H9 (cell line): ENCODE data around the gene RASA2. TPM values are rescaled to one million over a fixed set of nuclear protein-coding genes. Genes with fewer than 3 reads are reported as not detected.

Experiments
- DNase-seq: peaks from one replicate; pipeline ENCODE4 v3.0.0-alpha.2; 2017
- H2AFZ ChIP-seq: one replicate; pipeline ENCODE4 v1.6.1; 2013; ENCODE audit warnings: mild to moderate bottlenecking, low read length, control low read depth, moderate library complexity
- H2AK5ac ChIP-seq: 2 replicates; pipeline ENCODE4 v1.6.1; 2013; ENCODE audit warnings: low read length, control low read depth, mixed read lengths; ENCODE audit not compliant: insufficient read length
- H2BK120ac ChIP-seq: one replicate; pipeline ENCODE4 v1.6.1; 2013; ENCODE audit warnings: low read depth, mild to moderate bottlenecking, low read length, control low read depth, inconsistent platforms; ENCODE audit not compliant: poor library complexity, severe bottlenecking
- H2BK12ac ChIP-seq: 2 replicates; pipeline ENCODE4 v1.6.1; 2013; ENCODE audit warnings: low read length, control low read depth, mixed read lengths, low read depth; ENCODE audit not compliant: insufficient read length
- H2BK15ac ChIP-seq: 2 replicates; pipeline ENCODE4 v1.6.1; 2013; ENCODE audit warnings: low read depth, low read length, control low read depth
- H2BK20ac ChIP-seq: one replicate; pipeline ENCODE4 v1.6.1; 2013; ENCODE audit warnings: low read depth, mild to moderate bottlenecking, low read length, control low read depth, inconsistent platforms; ENCODE audit not compliant: poor library complexity, severe bottlenecking
- H2BK5ac ChIP-seq: 2 replicates; pipeline ENCODE4 v1.6.1; 2013; ENCODE audit warnings: low read length, control low read depth, mixed read lengths; ENCODE audit not compliant: insufficient read length
- H3K14ac ChIP-seq: 2 replicates; pipeline ENCODE4 v1.6.1; 2013; ENCODE audit warnings: low read length, control low read depth; ENCODE audit not compliant: insufficient read depth
- H3K18ac ChIP-seq: 2 replicates; pipeline ENCODE4 v1.6.1; 2013; ENCODE audit warnings: low read depth, mild to moderate bottlenecking, mixed read lengths, low read length, control low read depth; ENCODE audit not compliant: insufficient read length
- H3K23ac ChIP-seq: 2 replicates; pipeline ENCODE4 v1.6.1; 2013; ENCODE audit warnings: low read length, control low read depth, mixed read lengths, low read depth; ENCODE audit not compliant: insufficient read length
- H3K23me2 ChIP-seq: 2 replicates; pipeline ENCODE4 v1.6.1; 2013; ENCODE audit warnings: low read depth, mild to moderate bottlenecking, mixed read lengths, low read length, control low read depth; ENCODE audit not compliant: insufficient read length, poor library complexity, severe bottlenecking
- H3K27ac ChIP-seq: 2 replicates; pipeline ENCODE4 v1.5.1; 2013; ENCODE audit warnings: low read length, control low read depth, mixed read lengths, low read depth; ENCODE audit not compliant: insufficient read length
- H3K27me3 ChIP-seq: 2 replicates; pipeline ENCODE4 v1.6.1; 2013; ENCODE audit warnings: low read length, control low read depth, inconsistent platforms; ENCODE audit not compliant: insufficient read depth
- H3K4ac ChIP-seq: 2 replicates; pipeline ENCODE4 v1.6.1; 2013; ENCODE audit warnings: low read depth, mild to moderate bottlenecking, control low read depth, inconsistent platforms, low read length, moderate library complexity
- H3K4me1 ChIP-seq: 2 replicates; pipeline ENCODE4 v1.6.1; 2013; ENCODE audit warnings: low read length, control low read depth, inconsistent platforms; ENCODE audit not compliant: insufficient read depth
- H3K4me2 ChIP-seq: 2 replicates; pipeline ENCODE4 v1.6.1; 2013; ENCODE audit warnings: low read length, control low read depth, mixed read lengths; ENCODE audit not compliant: insufficient read length, insufficient read depth
- H3K56ac ChIP-seq: 2 replicates; pipeline ENCODE4 v1.6.1; 2013; ENCODE audit warnings: low read depth, mild to moderate bottlenecking, mixed read lengths, low read length, control low read depth; ENCODE audit not compliant: insufficient read length
- H3K79me1 ChIP-seq: 2 replicates; pipeline ENCODE4 v1.6.1; 2013; ENCODE audit warnings: low read depth, mild to moderate bottlenecking, moderate library complexity, low read length, control low read depth, inconsistent platforms; ENCODE audit not compliant: insufficient read depth, poor library complexity, severe bottlenecking
- H3K79me2 ChIP-seq: 2 replicates; pipeline ENCODE4 v1.6.1; 2013; ENCODE audit warnings: low read length, control low read depth, inconsistent platforms; ENCODE audit not compliant: insufficient read depth
- H3K9ac ChIP-seq: 2 replicates; pipeline ENCODE4 v1.6.1; 2013; ENCODE audit warnings: low read length, control low read depth, mixed read lengths; ENCODE audit not compliant: insufficient read length; ENCODE audit errors: extremely low read depth
- H3K9me3 ChIP-seq: one replicate; pipeline ENCODE4 v1.6.1; 2013; ENCODE audit warnings: low read depth, low read length, inconsistent platforms; ENCODE audit not compliant: control insufficient read depth
- H3T11ph ChIP-seq: one replicate; pipeline ENCODE4 v1.6.1; 2013; ENCODE audit warnings: mild to moderate bottlenecking, low read length, control low read depth, inconsistent platforms
- H4K20me1 ChIP-seq: one replicate; pipeline ENCODE4 v1.6.1; 2013; ENCODE audit not compliant: control insufficient read depth, insufficient read length, insufficient read depth
- H4K5ac ChIP-seq: 2 replicates; pipeline ENCODE4 v1.6.1; 2013; ENCODE audit warnings: low read depth, mild to moderate bottlenecking, mixed read lengths, low read length, control low read depth; ENCODE audit not compliant: insufficient read length
- H4K8ac ChIP-seq: replicated peaks from 2 replicates; pipeline ENCODE4 v1.6.1; 2013; ENCODE audit warnings: low read length, control low read depth, mixed read lengths, low read depth; ENCODE audit not compliant: insufficient read length
- H4K91ac ChIP-seq: 2 replicates; pipeline ENCODE4 v1.6.1; 2013; ENCODE audit warnings: low read depth, mild to moderate bottlenecking, moderate library complexity, mixed read lengths, low read length, control low read depth; ENCODE audit not compliant: insufficient read length
- H3K27ac Mint-ChIP-seq, 3 experiments: 2 replicates in 2 of 3; 3 replicates in 1 of 3; pipeline ENCODE4 v1.8.0; 2020 to 2021; ENCODE audit warnings: mixed read lengths in 3 of 3, mild to moderate bottlenecking in 1 of 3, moderate library complexity in 1 of 3
- H3K27me3 Mint-ChIP-seq: 2 replicates; pipeline ENCODE4 v1.8.0; 2021; ENCODE audit warnings: low read depth, mild to moderate bottlenecking, moderate library complexity, mixed read lengths
- H3K36me3 Mint-ChIP-seq, 3 experiments: 2 replicates in 2 of 3; 3 replicates in 1 of 3; pipeline ENCODE4 v1.8.0; 2020 to 2021; ENCODE audit warnings: low read depth in 3 of 3, mixed read lengths in 3 of 3; ENCODE audit not compliant: insufficient read depth in 1 of 3
- H3K4me1 Mint-ChIP-seq, 2 experiments: 2 replicates each; pipeline ENCODE4 v1.8.0; 2020; ENCODE audit warnings: mixed read lengths in 2 of 2
- H3K4me3 Mint-ChIP-seq, 2 experiments: 2 replicates in 1 of 2; 3 replicates in 1 of 2; pipeline ENCODE4 v1.8.0; 2020 to 2021; ENCODE audit warnings: mild to moderate bottlenecking in 2 of 2, mixed read lengths in 2 of 2, moderate library complexity in 1 of 2
- H3K9me3 Mint-ChIP-seq, 2 experiments: 2 replicates in 1 of 2; 3 replicates in 1 of 2; pipeline ENCODE4 v1.8.0; 2020; ENCODE audit warnings: mild to moderate bottlenecking in 2 of 2, mixed read lengths in 2 of 2, moderate library complexity in 1 of 2
- CTCF ChIP-seq: fragments of 200-600 bp; sonication (generic); conservative IDR thresholded peaks from 3 replicates; pipeline ENCODE4 v1.8.0; 2021; ENCODE audit warnings: antibody characterized with exemption, mild to moderate bottlenecking
- WGBS: extraction: QIAGEN DNeasy Blood & Tissue Kit; methylation state at CpG from one replicate; pipeline ENCODE4 v1.1.7; 2013; ENCODE audit warnings: missing lambda C conversion rate, low lambda C conversion rate, mixed read lengths; ENCODE audit not compliant: insufficient read length; ENCODE audit errors: extremely low coverage; 5-methylcytosine and 5-hydroxymethylcytosine counted together
- total RNA-seq: library from RNA; stranded (reverse); gene quantifications from 2 replicates; pipeline ENCODE4 v1.2.1, GENCODE V29; 2021

The RASA2 gene
- total RNA-seq, 1 experiment from 2014 or later: 24.4 TPM

DNA sequence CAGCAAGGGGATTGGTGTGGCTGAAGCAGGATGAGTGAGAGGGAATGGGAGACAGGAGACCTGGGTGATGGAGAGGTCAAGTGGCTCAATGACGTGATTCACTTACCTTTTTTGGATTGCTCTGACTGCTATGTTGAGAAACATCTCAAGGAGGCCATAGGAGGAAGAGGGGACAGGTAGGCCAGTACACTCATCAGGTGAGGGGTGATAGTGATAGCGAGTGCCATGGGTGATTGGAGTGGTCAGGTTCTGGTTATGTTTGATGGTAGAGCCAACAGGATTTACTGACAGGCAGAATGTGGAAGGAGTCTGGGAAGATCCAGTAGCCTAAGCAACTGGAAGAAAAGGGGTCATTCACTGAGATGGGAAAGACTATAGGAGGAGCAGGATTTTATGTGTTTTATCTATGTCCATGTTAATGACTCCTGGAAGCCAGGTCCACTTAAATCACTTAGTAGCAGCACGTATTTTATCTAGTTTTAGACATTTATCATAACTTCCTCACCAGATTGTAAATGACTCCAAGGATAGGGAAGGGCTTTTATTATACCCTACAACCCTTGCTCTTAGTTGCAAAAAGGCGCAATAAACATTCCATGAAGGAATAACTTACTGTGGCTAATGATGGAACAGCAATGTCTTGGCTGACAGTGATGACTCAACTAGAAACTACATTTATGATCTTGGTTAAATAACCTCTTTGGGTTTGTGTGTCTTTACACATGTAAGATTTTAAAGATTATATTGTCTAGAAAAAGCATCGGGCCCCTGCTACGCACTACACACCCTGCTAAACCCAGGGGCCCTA, 131.5 kb downstream of the RASA2 start:
- H3K79me2 ChIP-seq: no peaks in the 10 kb centered on the region
- WGBS: no CpG with 5 or more reads among the region's 6 CpGs
- no peak overlapping the region for H3K9ac ChIP-seq
- no peak overlapping the region for H4K5ac ChIP-seq
- Mint-ChIP-seq H3K4me1 (peaks cover 15 to 16% of the 10 kb centered on the region in 2 experiments), H3K36me3 (peaks cover 0 to 4% (median 2%) of the 10 kb centered on the region in 3 experiments; a peak in 3 of 7 replicates), H3K4me3 (no peak overlapping the region), H3K27me3 (no peaks in the 10 kb centered on the region; the same call in 1 of the 2 replicates), H3K9me3 (peaks cover 0 to 4% of the 10 kb centered on the region in 2 experiments; a peak in 2 of 5 replicates), H3K27ac (no peak overlapping the region)
- no peak overlapping the region for H2BK15ac ChIP-seq
- H3K9me3 ChIP-seq: no peaks in the 10 kb centered on the region
- no peak overlapping the region for H2BK12ac ChIP-seq
- no peak overlapping the region for H2AFZ ChIP-seq
- TF ChIP-seq CTCF: no peak
- H3K4ac ChIP-seq: no peak overlapping the region
- H3K79me1 ChIP-seq: no peaks in the 10 kb centered on the region
- no peaks in the 10 kb centered on the region for H3K27me3 ChIP-seq
- no peak for DNase-seq
- H3K23me2 ChIP-seq: no peaks in the 10 kb centered on the region
- H3K14ac ChIP-seq: no peak overlapping the region
- H3T11ph ChIP-seq: no peak overlapping the region
- no peaks in the 10 kb centered on the region for H4K20me1 ChIP-seq
- H3K18ac ChIP-seq: no peak overlapping the region
- H3K4me2 ChIP-seq: no peak overlapping the region
- H2BK20ac ChIP-seq: no peak overlapping the region
- H3K27ac ChIP-seq: no peak overlapping the region
- H2AK5ac ChIP-seq: no peak overlapping the region
- no peaks in the 10 kb centered on the region for H3K4me1 ChIP-seq
- H3K23ac ChIP-seq: no peak overlapping the region
- no peak overlapping the region for H2BK5ac ChIP-seq
- H4K91ac ChIP-seq: no peak overlapping the region
- H3K56ac ChIP-seq: no peak overlapping the region
- no peak overlapping the region for H2BK120ac ChIP-seq
- H4K8ac ChIP-seq: no peak overlapping the region
